ENCODE measurements around the gene CCDC200. TPM values are rescaled to one million over a fixed set of nuclear protein-coding genes. Genes with fewer than 3 reads are reported as not detected.

Gene CCDC200
- total RNA-seq, 1 experiment from 2014 or later, result not detected

- Histone ChIP-seq H3F3A (ENCODE audit: insufficient read depth, low read depth) (peaks cover 31% of the 10 kb centered on the region), H4K20me1 (ENCODE audit: insufficient read depth) (no peaks in the 10 kb centered on the region), H3K4me2 (no peak overlapping the region), H2AFZ (no peak overlapping the region), H3K27ac (no peak overlapping the region), H3K4me1 (replicated peaks; ENCODE audit: insufficient read depth) (peaks cover 16% of the 10 kb centered on the region), H3K79me2 (ENCODE audit: low read depth) (no peaks in the 10 kb centered on the region), H3K27me3 (ENCODE audit: insufficient read depth, low read depth) (no peaks in the 10 kb centered on the region), H3K9me3 (ENCODE audit: insufficient read depth, low read depth) (no peaks in the 10 kb centered on the region), H3K9me2 (ENCODE audit: insufficient read depth) (no peaks in the 10 kb centered on the region), H3K36me3 (ENCODE audit: low read depth) (peaks cover 10% of the 10 kb centered on the region; the same call in 1 of the 2 replicates), H3K4me3 (no peak overlapping the region)
- no TSS peak for BruUV-seq (replicated peaks)
- TF ChIP-seq EZH2 (IDR thresholded peaks at IDR 0.05; ENCODE audit: low read depth) (no peak), CTCF (conservative IDR thresholded peaks at IDR 0.05) (no peak)
- intact Hi-C loops (cut with micrococcal nuclease; ENCODE audit: unreplicated experiment), result no loop called here
- no peak for DNase-seq
- POLR2A ChIA-PET (ENCODE audit: unreplicated experiment), result no interaction called here
- CTCF ChIA-PET, result interaction anchor here (0.5 kb wide), 1 partner anchor 97 kb away, joined by 4 read pairs; no protein-coding TSS in a partner anchor
These were observed 14.9 kb downstream of the CCDC200 start for GRCh38 chr17:43213545-43213944.

- no peaks in the 10 kb centered on the region for H3K9me3 ChIP-seq (ENCODE audit: insufficient read depth, low read depth)
- H3K9me2 ChIP-seq (ENCODE audit: insufficient read depth), result no peaks in the 10 kb centered on the region
- no peaks in the 10 kb centered on the region for H3K27me3 ChIP-seq (ENCODE audit: insufficient read depth, low read depth)
- TF ChIP-seq EZH2 (IDR thresholded peaks at IDR 0.05; ENCODE audit: low read depth), result no peak
- TF ChIP-seq CTCF (conservative IDR thresholded peaks at IDR 0.05), result no peak
- CTCF ChIA-PET, result interaction anchor here (0.5 kb wide), 1 partner anchor 97 kb away, joined by 4 read pairs; no protein-coding TSS in a partner anchor
- POLR2A ChIA-PET (ENCODE audit: unreplicated experiment), result interaction anchor here (0.6 to 2.1 kb wide), 5 partner anchors 15 to 509 kb away, joined by 4 to 14 read pairs (median 7); no protein-coding TSS in a partner anchor
- H2AFZ ChIP-seq, result no peak overlapping the region; the same call in 1 of the 2 replicates
- peak overlapping the region; percentile 86 for H3K4me2 ChIP-seq
- intact Hi-C loops (cut with micrococcal nuclease; ENCODE audit: unreplicated experiment), result no loop called here
- no peak for DNase-seq
- BruUV-seq (replicated peaks), result no TSS peak
- H3F3A ChIP-seq (ENCODE audit: insufficient read depth, low read depth), result peaks cover 31% of the 10 kb centered on the region
- no peaks in the 10 kb centered on the region for H3K79me2 ChIP-seq (ENCODE audit: low read depth)
- peak overlapping the region; percentile 70; the same call in 1 of the 2 replicates for H3K4me3 ChIP-seq
- H4K20me1 ChIP-seq (ENCODE audit: insufficient read depth), result no peaks in the 10 kb centered on the region
- H3K4me1 ChIP-seq (replicated peaks; ENCODE audit: insufficient read depth), result peaks cover 16% of the 10 kb centered on the region
- H3K36me3 ChIP-seq (ENCODE audit: low read depth), result peaks cover 15% of the 10 kb centered on the region; the same call in 1 of the 2 replicates
- H3K27ac ChIP-seq, result no peak overlapping the region
These were observed 15.6 kb downstream of the CCDC200 start for GRCh38 chr17:43212641-43213490.

DNA sequence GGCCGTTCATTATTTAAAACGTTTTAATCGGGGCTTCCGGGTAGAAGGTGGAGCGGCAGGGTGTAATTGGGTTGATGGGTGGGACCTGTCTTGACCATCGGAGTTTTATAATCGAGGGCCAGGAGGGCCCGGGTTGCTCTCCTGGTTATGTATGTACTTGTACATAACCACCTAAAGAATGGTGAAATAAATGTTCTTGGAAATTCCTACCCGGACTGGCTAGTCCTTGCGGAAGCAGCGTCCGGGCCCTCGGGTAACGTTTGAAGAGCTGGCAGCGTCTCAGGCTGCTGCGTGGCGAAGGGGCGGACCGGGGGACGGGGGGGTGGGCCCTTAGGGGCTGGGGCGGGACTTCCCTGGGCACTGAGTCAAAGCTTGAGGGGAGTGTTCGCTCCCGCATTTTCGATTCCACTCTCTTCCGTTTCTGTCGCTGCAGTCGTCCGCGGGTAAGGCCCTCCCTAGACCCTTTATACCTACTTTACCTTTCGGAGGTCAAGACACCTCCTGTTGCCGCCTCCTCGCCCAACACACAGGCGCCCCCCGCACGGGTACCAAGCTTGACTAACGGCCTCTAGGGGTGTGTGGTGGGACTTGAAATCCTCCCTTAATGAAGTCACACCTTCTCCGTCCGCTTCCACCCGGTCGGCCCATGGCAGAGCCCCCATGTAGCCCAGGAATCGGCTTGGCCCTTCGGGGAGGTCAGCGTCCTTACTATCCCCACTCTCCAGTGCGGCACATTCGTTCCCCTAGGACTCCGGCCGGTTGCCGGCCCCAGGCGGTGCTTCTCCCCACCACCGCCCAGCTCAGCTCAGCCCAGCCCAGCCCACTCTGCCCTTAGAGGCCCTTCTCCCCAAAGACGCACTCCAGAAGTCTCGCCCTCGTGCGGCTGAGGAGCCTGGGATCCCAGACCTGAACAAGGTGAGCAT lies 16.7 kb downstream of the CCDC200 start, which contains the start of gene TMEM106A:
TMEM106A (plus strand) TSS at position 396 of the 923 bp plus-strand sequence. CDS start 1,167 bp downstream, outside the sequence.
- H3K27ac ChIP-seq, result peak within 1 kb of the TSS; percentile 60
- ChIA-PET POLR2A (ENCODE audit: unreplicated experiment) (interaction anchor here (0.6 to 2.1 kb wide), 6 partner anchors 13 to 176 kb away, joined by 4 to 14 read pairs (median 6); no protein-coding TSS in a partner anchor), CTCF (interaction anchor here (1.2 kb wide), 1 partner anchor 104 kb away, joined by 4 read pairs; no protein-coding TSS in a partner anchor)
- peak within 1 kb of the TSS; percentile 90 for H2AFZ ChIP-seq
- intact Hi-C loops (cut with micrococcal nuclease; ENCODE audit: unreplicated experiment), result no loop called here
- H3K36me3 ChIP-seq (ENCODE audit: low read depth), result peaks cover 15% of the 10 kb centered on the region; the same call in 1 of the 2 replicates
- no peaks in the 10 kb centered on the region for H3K9me3 ChIP-seq (ENCODE audit: insufficient read depth, low read depth)
- H3K4me1 ChIP-seq (replicated peaks; ENCODE audit: insufficient read depth), result peaks cover 16% of the 10 kb centered on the region
- H3K4me3 ChIP-seq, result peak within 1 kb of the TSS; percentile 70
- no peaks in the 10 kb centered on the region for H3K27me3 ChIP-seq (ENCODE audit: insufficient read depth, low read depth)
- H4K20me1 ChIP-seq (ENCODE audit: insufficient read depth), result no peaks in the 10 kb centered on the region
- H3K9me2 ChIP-seq (ENCODE audit: insufficient read depth), result no peaks in the 10 kb centered on the region
- TSS peak; percentile 77 for BruUV-seq (replicated peaks)
- peaks cover 31% of the 10 kb centered on the region for H3F3A ChIP-seq (ENCODE audit: insufficient read depth, low read depth)
- H3K79me2 ChIP-seq (ENCODE audit: low read depth), result no peaks in the 10 kb centered on the region
- DNase-seq, result peak; percentile 71 to 83
- TF ChIP-seq EZH2 (IDR thresholded peaks at IDR 0.05; ENCODE audit: low read depth) (no peak), CTCF (conservative IDR thresholded peaks at IDR 0.05) (peak; percentile 49)
- H3K4me2 ChIP-seq, result peak within 1 kb of the TSS; percentile 86

Measured in PC-9 (cell line).